HUDEP-2 (cell line): Measurements from ENCODE around the gene ASB3.
"Not testable (repeated sequence)": the region's sequence is repeated elsewhere in the genome, so short reads cannot be mapped to it uniquely, and the experiment has no call there.

ENCODE experiments used
- DNase-seq, 76 experiments: peaks; one replicate each; lab custom pipeline; 2025; ENCODE audit not compliant: unreplicated experiment in 76 of 76; lab: John Stamatoyannopoulos, UW

The ASB3 gene

GRCh38 chr2:53744395-53745065 lies 42.2 kb downstream of the ASB3 start:
- DNase-seq = no peak

GRCh38 chr2:53740170-53740569 lies 46.6 kb downstream of the ASB3 start:
- DNase-seq = peak in 3 of 76 experiments; percentile 1 to 6 (median 5)

GRCh38 chr2:53739032-53739431 lies 47.7 kb downstream of the ASB3 start:
- DNase-seq = no peak

- DNase-seq = no peak
Observed at GRCh38 chr2:53737091-53737490, 49.7 kb downstream of the ASB3 start.

GRCh38 chr2:53729143-53729762 lies 57.5 kb downstream of the ASB3 start:
- no peak for DNase-seq

GRCh38 chr2:53727921-53728320 lies 58.8 kb downstream of the ASB3 start:
- no peak for DNase-seq

GRCh38 chr2:53725662-53726061 lies 61.1 kb downstream of the ASB3 start:
- no peak for DNase-seq

- DNase-seq = no peak
Observed at GRCh38 chr2:53724536-53724935, 62.2 kb downstream of the ASB3 start.

- not testable (repeated sequence) for DNase-seq
Observed at GRCh38 chr2:53720944-53721343, 65.8 kb downstream of the ASB3 start.

- DNase-seq = peak in 2 of 76 experiments; percentile 3 to 4
Observed at GRCh38 chr2:53715568-53715967, 71.2 kb downstream of the ASB3 start.

GRCh38 chr2:53711271-53711780 lies 75.4 kb downstream of the ASB3 start:
- DNase-seq = no peak

GRCh38 chr2:53708988-53709387 lies 77.8 kb downstream of the ASB3 start:
- no peak for DNase-seq

GRCh38 chr2:53701221-53701620 lies 85.5 kb downstream of the ASB3 start:
- DNase-seq = peak in 2 of 76 experiments; percentile 8 to 31

- no peak for DNase-seq
Observed at GRCh38 chr2:53697686-53698085, 89.1 kb downstream of the ASB3 start.

GRCh38 chr2:53697092-53697491 lies 89.7 kb downstream of the ASB3 start:
- DNase-seq = no peak

GRCh38 chr2:53695575-53695974 lies 91.2 kb downstream of the ASB3 start:
- DNase-seq = no peak

- no peak for DNase-seq
Observed at GRCh38 chr2:53694096-53694771, 92.5 kb downstream of the ASB3 start.

GRCh38 chr2:53690876-53691275 lies 95.9 kb downstream of the ASB3 start:
- no peak for DNase-seq

- no peak for DNase-seq
Observed at GRCh38 chr2:53672881-53673522, 113.8 kb downstream of the ASB3 start.

GRCh38 chr2:53670331-53670730 lies 116.4 kb downstream of the ASB3 start:
- no peak for DNase-seq

GRCh38 chr2:53668624-53669026 lies 118.1 kb downstream of the ASB3 start:
- peak in 74 of 76 experiments; percentile 2 to 91 (median 57) for DNase-seq
